Body of pancreas (tissue), 4 donors: Measurements from ENCODE around the gene TFDP1.

ENCODE experiments used
- CTCF ChIP-seq, 7 experiments: fragments of 450-650 bp in 4 of 7; fragments of 200-600 bp in 3 of 7; sonication (generic) in 3 of 7; IDR thresholded peaks; one replicate each; pipeline ENCODE4 v1.5.1; 2016 to 2019; ENCODE audit warnings: antibody characterized with exemption in 7 of 7
- POLR2A ChIP-seq, 3 donors: fragments of 450-650 bp; IDR thresholded peaks; one replicate each; pipeline ENCODE4 v1.6.1; 2016; ENCODE audit warnings: antibody characterized with exemption in 3 of 3, mild to moderate bottlenecking in 2 of 3

DNA sequence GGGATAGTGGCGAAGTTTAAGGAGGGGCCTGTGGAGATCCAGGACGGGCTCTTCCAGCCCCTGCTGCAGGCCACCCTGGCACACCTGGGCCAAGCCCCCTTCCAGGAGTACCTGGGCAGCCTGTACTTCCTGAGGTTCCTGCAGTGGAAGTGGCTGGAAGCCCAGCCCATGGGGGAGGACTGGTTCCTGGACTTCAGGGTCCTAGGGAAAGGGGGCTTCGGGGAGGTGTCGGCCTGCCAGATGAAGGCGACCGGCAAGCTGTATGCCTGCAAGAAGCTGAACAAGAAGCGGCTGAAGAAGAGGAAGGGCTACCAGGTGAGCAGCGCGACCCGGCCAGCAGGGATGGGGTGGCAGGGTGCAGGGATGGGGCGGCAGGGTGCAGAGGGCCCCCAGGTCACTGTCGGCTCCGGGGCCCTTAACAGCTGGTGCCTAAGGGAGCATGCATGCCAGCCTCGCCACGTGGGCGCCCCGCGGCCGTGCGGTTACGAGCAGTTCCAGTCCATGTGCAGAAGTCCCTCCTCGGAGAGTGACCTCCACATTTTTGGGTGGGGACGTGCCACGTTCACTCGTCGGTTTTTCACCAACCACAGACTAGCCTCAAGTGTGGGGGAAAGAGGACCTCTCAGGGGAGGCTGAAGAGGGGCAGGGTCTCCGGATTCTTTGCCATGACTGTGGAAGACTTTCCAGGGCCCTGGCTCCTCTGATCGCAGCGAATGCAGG is 83.4 kb downstream of the TFDP1 start:
- TF ChIP-seq POLR2A (IDR thresholded peaks at IDR 0.05) (no peak), CTCF (IDR thresholded peaks at IDR 0.05) (no peak)
